ENCODE measurements around the gene URB1.

DNA sequence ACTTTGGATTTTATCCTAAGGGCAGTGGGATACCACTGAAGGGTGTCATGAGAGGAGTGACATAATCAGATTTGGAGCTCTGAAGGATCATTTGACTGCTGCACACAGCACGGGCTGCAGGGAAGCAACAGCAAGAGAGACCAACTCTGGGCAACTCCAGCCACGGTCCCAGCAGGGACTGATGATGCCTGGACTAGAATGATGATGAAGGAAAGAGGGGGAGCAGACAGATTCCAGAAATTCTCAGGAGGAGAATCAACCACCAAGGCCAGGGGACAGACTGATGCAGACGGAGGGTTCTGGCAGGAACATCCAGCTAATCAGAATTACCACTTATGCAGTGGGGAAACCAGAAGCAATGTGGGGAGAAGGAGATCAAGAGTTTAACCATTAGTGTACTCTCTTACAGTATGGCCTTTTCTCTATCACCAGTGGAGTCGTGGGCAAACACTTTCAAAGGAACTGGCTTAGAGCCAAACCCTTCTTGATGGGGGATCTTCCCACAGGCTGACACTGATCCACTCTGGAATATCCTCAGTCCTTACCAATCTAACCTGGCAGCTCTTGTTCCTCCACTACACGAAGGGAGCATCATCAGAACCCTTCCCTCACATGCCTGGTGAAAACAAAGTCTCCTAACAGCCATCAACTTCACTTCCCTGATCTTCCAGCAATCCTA lies 3.3 kb downstream of the URB1 start:
- TF ChIP-seq, protein P1, sequence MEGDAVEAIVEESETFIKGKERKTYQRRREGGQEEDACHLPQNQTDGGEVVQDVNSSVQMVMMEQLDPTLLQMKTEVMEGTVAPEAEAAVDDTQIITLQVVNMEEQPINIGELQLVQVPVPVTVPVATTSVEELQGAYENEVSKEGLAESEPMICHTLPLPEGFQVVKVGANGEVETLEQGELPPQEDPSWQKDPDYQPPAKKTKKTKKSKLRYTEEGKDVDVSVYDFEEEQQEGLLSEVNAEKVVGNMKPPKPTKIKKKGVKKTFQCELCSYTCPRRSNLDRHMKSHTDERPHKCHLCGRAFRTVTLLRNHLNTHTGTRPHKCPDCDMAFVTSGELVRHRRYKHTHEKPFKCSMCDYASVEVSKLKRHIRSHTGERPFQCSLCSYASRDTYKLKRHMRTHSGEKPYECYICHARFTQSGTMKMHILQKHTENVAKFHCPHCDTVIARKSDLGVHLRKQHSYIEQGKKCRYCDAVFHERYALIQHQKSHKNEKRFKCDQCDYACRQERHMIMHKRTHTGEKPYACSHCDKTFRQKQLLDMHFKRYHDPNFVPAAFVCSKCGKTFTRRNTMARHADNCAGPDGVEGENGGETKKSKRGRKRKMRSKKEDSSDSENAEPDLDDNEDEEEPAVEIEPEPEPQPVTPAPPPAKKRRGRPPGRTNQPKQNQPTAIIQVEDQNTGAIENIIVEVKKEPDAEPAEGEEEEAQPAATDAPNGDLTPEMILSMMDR (IDR thresholded peaks at IDR 0.05 in 4 of 5, conservative IDR thresholded peaks at IDR 0.05 in 1 of 5), result no peak
- no peak for TF ChIP-seq POLR2A (IDR thresholded peaks at IDR 0.05)

Data from gastrocnemius medialis (tissue), 4 donors.